SK-N-SH (cell line): ENCODE measurements around the gene GRIN2A. TPM values are rescaled to one million over a fixed set of nuclear protein-coding genes. Genes with fewer than 3 reads are reported as not detected.

Experiments used
- CTCF ChIA-PET: fragments of 300-600, 350-600 bp; formaldehyde crosslinking; extraction: SDS; loops from one replicate; lab custom pipeline; 2021; lab: Yijun Ruan, JAX
- POLR2A ChIA-PET: fragments of 350-600 bp; sonication (Branson Sonifier 250); formaldehyde crosslinking; extraction: SDS; loops from one replicate; lab custom pipeline; 2020; ENCODE audit warnings: antibody characterized with exemption, inconsistent platforms; lab: Yijun Ruan, JAX
- DNase-seq: peaks from one replicate; pipeline ENCODE4 v3.0.0; 2012
- H2AFZ ChIP-seq: fragments of 200-600 bp; sonication (generic); 2 replicates; pipeline ENCODE4 v1.8.1; 2016; ENCODE audit warnings: antibody characterized with exemption, mild to moderate bottlenecking, low read depth
- H3F3A ChIP-seq: fragments of 200-600 bp; sonication (generic); replicated peaks from 2 replicates; pipeline ENCODE3; 2016; ENCODE audit warnings: antibody characterized with exemption, mild to moderate bottlenecking; ENCODE audit not compliant: insufficient read depth
- H3K27ac ChIP-seq, 2 experiments: fragments of 200-500 bp in 1 of 2; fragments of 200-600 bp in 1 of 2; sonication (Bioruptor generic) in 1 of 2; sonication (generic), shearing (Covaris generic) in 1 of 2; 2 replicates each; pipeline versions ENCODE4 v1.5.1 to v1.6.1; 2014 to 2016; ENCODE audit warnings: low read depth in 2 of 2, inconsistent platforms in 1 of 2, low read length in 1 of 2, mild to moderate bottlenecking in 1 of 2, mixed read lengths in 1 of 2
- H3K27me3 ChIP-seq: fragments of 200-600 bp; sonication (generic), shearing (Covaris generic); 2 replicates; pipeline ENCODE4 v1.6.1; 2016; ENCODE audit warnings: mixed run types; ENCODE audit not compliant: insufficient read depth
- H3K36me3 ChIP-seq, 2 experiments: fragments of 200-500 bp in 1 of 2; fragments of 200-600 bp in 1 of 2; sonication (Bioruptor generic) in 1 of 2; sonication (generic) in 1 of 2; replicated peaks in 1 of 2; 2 replicates each; pipeline versions ENCODE3 to v1.5.1; 2014 to 2016; ENCODE audit warnings: low read length in 1 of 2, mild to moderate bottlenecking in 1 of 2; ENCODE audit not compliant: insufficient read depth in 2 of 2, control insufficient read depth in 1 of 2
- H3K4me1 ChIP-seq, 2 experiments: fragments of 200-500 bp in 1 of 2; fragments of 200-600 bp in 1 of 2; sonication (Bioruptor generic) in 1 of 2; sonication (generic), shearing (Covaris generic) in 1 of 2; 2 replicates each; pipeline versions ENCODE4 v1.5.1 to v1.6.1; 2014 to 2016; ENCODE audit warnings: low read depth in 1 of 2, low read length in 1 of 2, mixed run types in 1 of 2; ENCODE audit not compliant: insufficient read depth in 2 of 2, control insufficient read depth in 1 of 2
- H3K4me2 ChIP-seq: fragments of 200-600 bp; sonication (generic), shearing (Covaris generic); 2 replicates; pipeline ENCODE4 v1.6.1; 2017; ENCODE audit warnings: mixed run types
- H3K4me3 ChIP-seq, 2 experiments: fragments of 200-500 bp in 1 of 2; fragments of 200-600 bp in 1 of 2; sonication (Bioruptor generic) in 1 of 2; sonication (generic), shearing (Covaris generic) in 1 of 2; 2 replicates each; pipeline versions ENCODE4 v1.5.1 to v1.8.1; 2014 to 2016; ENCODE audit warnings: low read depth in 2 of 2, inconsistent platforms in 1 of 2, low read length in 1 of 2, mild to moderate bottlenecking in 1 of 2, mixed read lengths in 1 of 2, moderate library complexity in 1 of 2
- H3K79me2 ChIP-seq: fragments of 200-600 bp; sonication (generic); 2 replicates; pipeline ENCODE4 v1.8.1; 2017; ENCODE audit warnings: mild to moderate bottlenecking; ENCODE audit not compliant: insufficient read depth
- H3K9ac ChIP-seq: fragments of 200-600 bp; sonication (generic); 2 replicates; pipeline ENCODE4 v1.6.1; 2017; ENCODE audit warnings: mixed run types
- H3K9me2 ChIP-seq: fragments of 200-600 bp; sonication (generic); 2 replicates; pipeline ENCODE4 v1.6.1; 2017; ENCODE audit warnings: mixed run types
- H3K9me3 ChIP-seq: fragments of 200-600 bp; sonication (generic); 2 replicates; pipeline ENCODE4 v1.6.1; 2017; ENCODE audit warnings: mixed run types, mild to moderate bottlenecking, moderate library complexity
- H4K20me1 ChIP-seq: fragments of 200-600 bp; sonication (generic); 2 replicates; pipeline ENCODE4 v1.6.1; 2017; ENCODE audit warnings: mild to moderate bottlenecking, mixed run types; ENCODE audit not compliant: insufficient read depth
- CHD2 ChIP-seq: fragments of 150-350 bp; IDR thresholded peaks from 2 replicates; pipeline ENCODE4 v1.6.1; 2018; ENCODE audit warnings: low read length; ENCODE audit not compliant: partially characterized antibody
- CTCF ChIP-seq: fragments of 200-600 bp; sonication (generic); IDR thresholded peaks from 2 replicates; pipeline ENCODE4 v1.6.1; 2017; ENCODE audit warnings: antibody characterized with exemption, mild to moderate bottlenecking, moderate library complexity
- ELF1 ChIP-seq: IDR thresholded peaks from 2 replicates; pipeline ENCODE4 v1.4.0; 2012
- FOSL2 ChIP-seq: IDR thresholded peaks from 2 replicates; pipeline ENCODE4 v1.4.0; 2012; ENCODE audit warnings: low read depth, mild to moderate bottlenecking, moderate library complexity, borderline replicate concordance
- FOXJ3 ChIP-seq: sonication (generic); formaldehyde crosslinking; IDR thresholded peaks from 2 replicates; pipeline ENCODE4 v1.5.1; 2020; ENCODE audit warnings: mild to moderate bottlenecking, missing genetic modification reagents
- GATA2 ChIP-seq: sonication (generic); formaldehyde crosslinking; IDR thresholded peaks from 2 replicates; pipeline ENCODE4 v1.5.0; 2020; ENCODE audit warnings: mild to moderate bottlenecking, missing genetic modification reagents
- IRF3 ChIP-seq: fragments of 150-350 bp; IDR thresholded peaks from 2 replicates; pipeline ENCODE4 v1.6.1; 2016; ENCODE audit warnings: mild to moderate bottlenecking, low read depth, low read length
- JUND ChIP-seq: IDR thresholded peaks from 2 replicates; pipeline ENCODE4 v1.4.0; 2012
- NRF1 ChIP-seq: IDR thresholded peaks from 2 replicates; pipeline ENCODE4 v1.6.1; 2012; ENCODE audit warnings: low read depth, mild to moderate bottlenecking, low read length
- PBX3 ChIP-seq: IDR thresholded peaks from 2 replicates; pipeline ENCODE4; 2012
- POLR2AphosphoS5 ChIP-seq: IDR thresholded peaks from 2 replicates; pipeline ENCODE4 v1.6.1; 2012; ENCODE audit warnings: low read depth, low read length
- REST ChIP-seq: IDR thresholded peaks from 2 replicates; pipeline ENCODE4 v1.6.1; 2012; ENCODE audit warnings: mild to moderate bottlenecking, low read depth, low read length, moderate library complexity
- RFX5 ChIP-seq: IDR thresholded peaks from 2 replicates; pipeline ENCODE4 v1.6.1; 2012; ENCODE audit warnings: mild to moderate bottlenecking, improper control_type of control experiment, low read length
- SIN3A ChIP-seq: IDR thresholded peaks from 2 replicates; pipeline ENCODE4 v1.6.1; 2012; ENCODE audit warnings: low read depth, mild to moderate bottlenecking, low read length, moderate library complexity, borderline replicate concordance
- SMC3 ChIP-seq: IDR thresholded peaks from 2 replicates; pipeline ENCODE4 v1.6.1; 2012; ENCODE audit warnings: low read depth, low read length, improper control_type of control experiment
- TEAD4 ChIP-seq: IDR thresholded peaks from 2 replicates; pipeline ENCODE4 v1.4.0; 2012; ENCODE audit warnings: mild to moderate bottlenecking, borderline replicate concordance; ENCODE audit not compliant: insufficient read depth
- USF1 ChIP-seq: IDR thresholded peaks from 2 replicates; pipeline ENCODE4 v1.4.0; 2012; ENCODE audit warnings: low read depth, borderline replicate concordance
- USF2 ChIP-seq: fragments of 150-350 bp; IDR thresholded peaks from 2 replicates; pipeline ENCODE4 v1.6.1; 2017; ENCODE audit warnings: antibody characterized with exemption, low read length, low read depth, borderline replicate concordance
- ZBTB33 ChIP-seq: IDR thresholded peaks from 2 replicates; pipeline ENCODE4 v1.4.0; 2012; ENCODE audit warnings: low read depth, borderline replicate concordance
- WGBS: methylation state at CpG from one replicate; pipeline ENCODE4 v1.1.6; 2017; ENCODE audit warnings: low lambda C conversion rate; 5-methylcytosine and 5-hydroxymethylcytosine counted together
- polyA plus RNA-seq, 3 experiments: library from polyadenylated mRNA; depleted of rRNA; stranded (reverse); fragments of >200 nt; gene quantifications; 2 replicates each; pipeline ENCODE4 v1.2.3, GENCODE V29; 2012

GRIN2A gene
- polyA plus RNA-seq, 1 of the 3 experiments (the other 2 are of a cell fraction), result not detected

GRCh38 chr16:9817586-9817985 lies 364.6 kb downstream of the GRIN2A start:
- Histone ChIP-seq H3K9me3 (no peaks in the 10 kb centered on the region), H3F3A (no peaks in the 10 kb centered on the region), H3K27ac (no peak overlapping the region), H3K9ac (no peak overlapping the region), H4K20me1 (no peaks in the 10 kb centered on the region), H3K4me1 (no peaks in the 10 kb centered on the region), H3K4me2 (no peak overlapping the region), H3K36me3 (no peaks in the 10 kb centered on the region), H2AFZ (no peak overlapping the region), H3K9me2 (no peaks in the 10 kb centered on the region), H3K4me3 (no peak overlapping the region), H3K27me3 (no peaks in the 10 kb centered on the region), H3K79me2 (no peaks in the 10 kb centered on the region)
- TF ChIP-seq GATA2 (no peak), JUND (no peak), POLR2AphosphoS5 (no peak), FOSL2 (no peak), SIN3A (no peak), SMC3 (no peak), PBX3 (no peak), USF2 (no peak), IRF3 (no peak), REST (no peak), CTCF (no peak), ZBTB33 (no peak), ELF1 (no peak), CHD2 (no peak), TEAD4 (no peak), RFX5 (no peak), NRF1 (no peak), USF1 (no peak), FOXJ3 (CRISPR knock-in tag) (no peak)
- no peak for DNase-seq
- ChIA-PET POLR2A (no interaction called here), CTCF (interaction anchor here (1.1 kb wide), 1 partner anchor 558 kb away, joined by 3 read pairs; no protein-coding TSS in a partner anchor)
- 6% methylated on average over 3 of the region's 4 CpGs for WGBS
